ENCODE measurements around the gene MYBPC2.

DNA sequence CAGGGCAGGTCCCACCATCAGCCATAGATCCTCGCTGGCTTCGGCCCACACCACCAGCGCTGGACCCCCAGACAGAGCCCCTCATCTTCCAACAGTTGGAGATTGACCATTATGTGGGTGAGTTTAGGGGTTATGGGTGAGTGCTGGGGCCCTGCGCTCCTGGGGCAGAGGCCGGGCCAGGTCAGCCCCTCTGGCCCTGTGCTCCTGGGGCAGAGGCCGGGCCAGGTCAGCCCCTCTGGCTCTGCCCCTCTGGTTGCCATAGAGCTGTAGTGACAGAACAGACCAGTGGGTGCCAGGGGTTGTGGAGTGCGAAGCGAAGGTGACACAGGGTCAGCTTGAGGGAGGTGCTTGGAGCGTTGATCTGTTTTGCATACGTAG is 33.3 kb upstream of the MYBPC2 start:
- TF ChIP-seq POLR2A (IDR thresholded peaks at IDR 0.05) (no peak), EP300 (IDR thresholded peaks at IDR 0.05) (no peak), CTCF (IDR thresholded peaks at IDR 0.05) (no peak), POLR2AphosphoS5 (IDR thresholded peaks at IDR 0.05) (no peak)

All from upper lobe of left lung (tissue), 4 donors.